ENCODE measurements around the gene LMTK3.
A peak's percentile ranks its signal among the peaks of the same experiment; 100 is the strongest.

The LMTK3 gene

DNA sequence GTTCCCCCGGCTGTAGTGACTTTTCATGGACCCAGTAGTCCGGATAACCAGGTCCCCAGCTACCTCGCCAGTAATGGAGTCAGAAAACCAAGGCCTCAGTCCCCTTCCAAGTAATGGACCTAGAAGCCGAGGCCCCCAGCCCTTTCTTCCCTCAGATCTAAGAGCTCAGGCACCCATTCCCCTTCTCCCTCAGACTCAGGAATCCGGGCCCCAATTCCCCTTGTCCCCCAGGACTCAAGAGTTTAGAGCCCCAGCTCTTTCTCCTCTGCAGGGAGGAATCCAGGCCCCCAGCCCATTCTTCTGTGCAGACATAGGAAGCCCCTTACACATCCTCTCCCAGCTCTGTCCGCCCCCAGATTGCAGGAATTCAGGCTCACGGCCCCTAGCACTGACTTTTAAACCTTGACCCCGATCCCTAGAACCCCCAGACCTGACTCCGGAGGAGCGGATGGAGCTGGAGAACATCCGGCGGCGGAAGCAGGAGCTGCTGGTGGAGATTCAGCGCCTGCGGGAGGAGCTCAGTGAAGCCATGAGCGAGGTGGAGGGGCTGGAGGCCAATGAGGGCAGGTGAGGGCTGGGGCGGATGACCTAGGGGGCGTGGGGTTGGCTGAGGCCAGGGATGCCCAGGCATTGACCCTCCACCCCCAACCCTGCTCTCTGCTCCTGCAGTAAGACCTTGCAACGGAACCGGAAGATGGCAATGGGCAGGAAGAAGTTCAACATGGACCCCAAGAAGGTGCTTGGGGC, 41.5 kb downstream of the LMTK3 start:
- FAIRE-seq = no peak

DNA sequence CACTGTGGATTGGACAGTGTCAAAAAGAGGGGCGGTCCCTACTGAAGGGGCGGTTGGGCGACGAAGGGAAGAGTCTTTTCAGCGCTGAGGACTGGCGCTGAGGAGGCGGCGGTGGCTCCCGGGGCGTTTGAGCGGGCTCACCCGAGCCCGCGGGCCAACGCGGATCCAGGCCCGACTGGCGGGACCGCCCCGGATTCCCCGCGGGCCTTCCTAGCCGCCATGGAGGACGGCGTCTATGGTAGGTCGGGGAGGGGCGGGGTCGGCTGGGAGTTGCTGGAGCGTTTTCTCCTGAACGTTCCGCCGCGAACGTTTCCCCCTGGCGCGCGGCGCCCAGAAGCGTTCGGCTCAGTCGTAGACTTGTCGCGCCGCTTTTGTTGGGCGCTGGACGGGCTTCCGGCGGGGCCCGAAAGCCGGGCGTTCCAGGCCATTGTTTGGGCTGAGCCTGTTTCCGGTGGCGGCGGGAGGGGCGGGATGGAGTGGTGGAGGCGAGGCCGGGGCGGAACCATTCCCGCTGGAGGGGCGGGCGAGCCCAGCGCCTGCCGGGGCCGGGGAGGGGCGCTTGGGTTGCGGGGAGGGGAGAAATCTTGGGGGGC, 42.2 kb downstream of the LMTK3 start, which contains the start of gene CYTH2:
Gene CYTH2 (plus strand): TSS at position 81 of the 593 bp plus-strand sequence. CDS start 139 bp downstream, at position 220.
- FAIRE-seq = no peak

GRCh38 chr19:48468772-48469288, 42.8 kb downstream of the LMTK3 start:
- peak; percentile 99 for FAIRE-seq

- no peak for FAIRE-seq
Measured at GRCh38 chr19:48466561-48467325, 44.9 kb downstream of the LMTK3 start.

DNA sequence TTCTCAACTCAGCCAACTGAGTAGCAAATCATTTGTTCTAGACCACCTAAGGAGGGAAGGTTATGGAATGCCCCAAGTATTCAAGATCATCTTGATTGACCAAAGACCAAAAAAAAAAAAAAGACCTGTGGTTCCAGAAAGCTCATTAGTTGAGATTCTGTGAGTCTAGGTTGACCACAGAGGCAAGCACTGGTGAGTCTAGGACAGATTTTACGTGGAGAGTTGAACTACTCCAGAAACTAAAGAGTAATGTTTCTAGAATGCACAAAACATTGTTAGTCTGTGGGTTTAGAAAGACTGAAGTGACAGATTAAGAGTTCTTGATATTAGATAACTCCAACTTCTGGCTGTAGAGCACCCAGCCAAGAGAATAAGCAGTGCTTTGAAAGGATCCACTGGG, 46.4 kb downstream of the LMTK3 start:
- no peak for FAIRE-seq

- no peak for FAIRE-seq
Measured at GRCh38 chr19:48461982-48462655, 49.5 kb downstream of the LMTK3 start.

DNA sequence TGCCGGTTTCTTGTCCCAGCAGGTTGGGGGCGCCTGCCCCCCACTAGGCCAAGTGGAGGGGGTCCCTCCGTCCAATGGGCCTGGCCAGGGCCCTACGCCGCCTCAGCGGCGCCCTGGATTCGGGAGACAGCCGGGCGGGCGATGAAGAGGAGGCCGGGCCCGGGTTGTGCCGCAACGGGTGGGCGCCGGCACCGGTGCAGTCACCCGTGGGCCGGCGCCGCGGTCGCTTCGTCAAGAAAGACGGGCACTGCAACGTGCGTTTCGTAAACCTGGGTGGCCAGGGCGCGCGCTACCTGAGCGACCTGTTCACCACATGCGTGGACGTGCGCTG, 50.0 kb downstream of the LMTK3 start:
- FAIRE-seq = no peak

DNA sequence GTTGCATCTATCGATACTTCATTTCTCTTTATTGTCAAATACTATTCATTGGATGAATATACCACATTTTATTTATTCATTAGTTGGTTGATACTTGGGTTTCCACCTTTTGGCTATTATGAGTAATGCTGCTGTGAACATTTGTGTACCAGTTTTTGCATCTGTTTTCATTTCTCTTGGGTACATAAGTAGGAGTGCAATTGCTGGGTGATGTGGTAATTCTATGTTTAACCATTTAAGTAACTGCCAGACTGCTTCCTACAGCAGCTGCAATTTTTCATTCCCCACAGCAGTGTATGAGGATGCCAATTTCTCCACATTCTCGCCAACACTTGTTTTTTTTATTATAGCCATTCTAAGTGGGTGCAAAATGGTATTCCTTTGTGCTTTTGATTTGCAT, 53.6 kb downstream of the LMTK3 start:
- no peak for FAIRE-seq

DNA sequence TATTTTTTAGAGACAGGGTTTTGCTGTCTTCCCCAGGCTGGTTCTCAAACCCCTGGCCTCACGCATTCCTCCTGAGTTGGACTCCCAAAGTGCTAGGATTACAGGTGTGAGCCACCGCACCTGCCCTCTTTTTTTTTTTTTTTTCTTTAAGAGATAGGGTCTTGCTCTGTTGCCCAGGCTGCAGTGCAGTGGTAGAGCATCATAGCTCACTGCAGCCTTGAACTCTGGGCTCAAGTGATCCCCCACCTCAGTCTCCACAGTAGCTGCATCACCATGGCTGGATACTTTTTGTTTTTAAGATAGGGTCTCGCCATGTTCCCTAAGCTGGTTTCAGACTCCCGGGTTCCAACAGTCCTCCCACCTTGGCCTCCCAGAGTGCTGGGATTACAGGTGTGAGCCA, 54.8 kb downstream of the LMTK3 start:
- FAIRE-seq = no peak

DNA sequence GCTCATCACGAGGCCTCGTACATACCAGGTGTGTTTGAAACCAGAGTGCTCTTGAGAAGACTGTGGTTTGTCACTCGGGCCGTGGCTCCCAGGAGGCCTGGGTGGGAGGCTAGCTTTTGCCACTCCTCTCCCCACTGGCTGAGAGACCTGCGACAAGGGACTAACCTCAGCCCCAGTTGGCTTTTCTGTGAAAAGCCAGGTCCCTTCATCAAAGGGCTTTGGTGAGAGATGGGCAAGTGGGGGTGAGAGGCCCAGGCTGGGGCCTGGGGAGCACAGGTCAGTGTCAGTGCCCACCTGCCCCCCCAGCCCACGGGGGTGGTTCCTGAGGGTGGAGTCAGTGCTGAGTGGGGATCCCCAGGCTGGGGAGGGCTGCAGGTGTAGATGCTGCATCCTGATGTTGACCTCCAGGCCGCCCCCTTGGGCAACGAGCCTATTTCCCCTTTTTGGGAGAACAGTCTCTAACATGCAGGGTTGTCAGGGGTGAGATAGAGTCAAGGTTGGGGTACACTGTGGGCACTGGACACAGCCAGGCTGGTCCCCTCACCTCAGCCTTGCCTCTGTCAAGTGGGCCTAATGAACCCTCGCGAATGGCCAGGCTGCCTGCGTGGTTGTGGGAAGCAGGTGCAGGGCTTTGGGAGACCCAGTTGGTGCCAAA, 55.6 kb downstream of the LMTK3 start:
- FAIRE-seq = no peak

DNA sequence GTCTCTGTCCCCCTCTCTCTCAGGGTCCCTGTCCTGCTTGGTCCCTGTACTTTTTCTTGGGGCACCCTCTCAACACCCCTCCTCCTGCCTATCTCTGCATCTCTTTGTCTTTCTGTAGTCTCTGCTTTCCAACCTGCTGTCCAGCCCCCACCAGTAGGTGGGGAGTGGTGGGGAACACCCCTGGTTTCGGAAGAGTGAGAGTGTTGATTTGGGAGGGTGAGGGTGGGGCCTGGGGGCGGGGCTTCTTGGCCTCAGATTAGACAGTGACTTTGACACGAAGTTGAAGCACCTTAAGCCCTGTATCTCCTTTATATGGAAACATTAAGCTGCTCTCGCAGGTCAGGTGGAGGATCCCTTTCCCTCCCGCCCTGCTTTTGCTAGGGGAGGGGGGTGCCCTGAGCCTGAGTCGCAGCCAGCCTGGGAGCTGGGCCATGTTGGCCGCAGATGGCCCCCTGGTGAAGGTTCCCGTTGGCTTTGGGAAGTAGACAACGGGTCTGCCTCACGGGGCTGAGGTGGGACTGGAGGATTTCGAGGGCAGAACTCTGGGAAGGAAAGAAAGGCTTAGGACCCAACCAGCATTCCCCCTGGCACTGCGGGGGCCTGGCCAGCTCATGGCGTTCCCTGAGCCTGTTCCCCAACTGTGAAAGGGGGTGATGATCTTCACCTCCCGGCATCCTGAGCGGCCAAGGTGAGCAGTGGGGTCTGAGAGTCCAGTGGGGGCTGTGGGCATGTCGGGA, 56.3 kb downstream of the LMTK3 start, which contains the start of gene KCNJ14:
Gene KCNJ14 (plus strand): TSS at position 404 of the 737 bp plus-strand sequence. CDS start 6,151 bp downstream, outside the sequence.
- no peak for FAIRE-seq

- FAIRE-seq = no peak
Measured at GRCh38 chr19:48454150-48454730, 57.4 kb downstream of the LMTK3 start.

DNA sequence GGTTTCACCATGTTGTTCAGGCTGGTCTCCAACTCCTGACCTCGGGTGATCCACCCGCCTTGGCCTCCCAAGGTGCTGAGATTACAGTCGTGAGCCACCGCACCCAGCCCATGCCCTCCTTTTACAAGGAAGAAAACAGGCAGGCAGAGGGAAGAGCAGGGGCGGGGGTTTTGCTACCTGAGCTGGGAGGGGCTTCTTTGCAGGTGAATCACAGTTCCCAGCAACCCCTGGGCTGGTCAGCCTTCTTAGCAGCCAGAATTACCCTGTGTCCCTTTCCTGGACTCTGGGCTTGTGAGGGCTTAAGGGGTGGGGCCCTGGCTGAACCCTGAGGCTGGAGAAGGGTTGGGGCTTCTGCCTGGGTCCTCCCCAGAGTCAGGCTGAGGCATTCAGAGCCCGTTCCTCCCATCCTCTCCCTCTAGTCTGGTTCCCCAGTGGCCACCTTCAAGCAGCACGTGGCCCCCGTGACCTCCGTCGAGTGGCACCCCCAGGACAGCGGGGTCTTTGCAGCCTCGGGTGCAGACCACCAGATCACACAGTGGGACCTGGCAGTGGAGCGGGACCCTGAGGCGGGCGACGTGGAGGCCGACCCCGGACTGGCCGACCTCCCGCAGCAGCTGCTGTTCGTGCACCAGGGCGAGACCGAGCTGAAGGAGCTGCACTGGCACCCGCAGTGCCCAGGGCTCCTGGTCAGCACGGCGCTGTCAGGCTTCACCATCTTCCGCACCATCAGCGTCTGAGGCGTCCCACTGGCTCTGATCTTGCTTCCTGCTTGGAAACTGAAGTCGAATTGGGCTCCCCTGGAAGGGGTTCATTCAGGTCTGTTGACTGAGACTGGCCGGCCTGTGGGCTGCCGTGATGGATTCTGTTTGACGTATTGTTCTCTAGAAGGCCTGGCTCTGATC, 59.1 kb downstream of the LMTK3 start:
- FAIRE-seq = no peak

GRCh38 chr19:48451624-48452023, 60.0 kb downstream of the LMTK3 start:
- no peak for FAIRE-seq

- FAIRE-seq = no peak
Measured at GRCh38 chr19:48450863-48451262, 60.8 kb downstream of the LMTK3 start.

DNA sequence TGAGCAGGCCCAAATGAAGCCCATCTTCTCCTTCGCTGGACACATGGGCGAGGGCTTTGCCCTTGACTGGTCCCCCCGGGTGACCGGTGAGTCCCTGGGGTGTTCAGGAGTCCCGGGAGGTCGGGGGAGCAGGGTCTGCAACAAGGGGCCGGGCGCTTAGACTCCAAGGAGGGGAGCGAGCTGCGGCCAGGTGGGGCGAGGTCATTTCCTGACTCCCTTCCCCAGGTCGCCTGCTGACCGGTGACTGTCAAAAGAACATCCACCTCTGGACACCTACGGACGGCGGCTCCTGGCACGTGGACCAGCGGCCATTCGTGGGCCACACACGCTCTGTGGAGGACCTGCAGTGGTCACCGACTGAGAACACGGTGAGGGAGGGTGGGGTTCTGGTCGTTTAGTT, 61.2 kb downstream of the LMTK3 start:
- no peak for FAIRE-seq

DNA sequence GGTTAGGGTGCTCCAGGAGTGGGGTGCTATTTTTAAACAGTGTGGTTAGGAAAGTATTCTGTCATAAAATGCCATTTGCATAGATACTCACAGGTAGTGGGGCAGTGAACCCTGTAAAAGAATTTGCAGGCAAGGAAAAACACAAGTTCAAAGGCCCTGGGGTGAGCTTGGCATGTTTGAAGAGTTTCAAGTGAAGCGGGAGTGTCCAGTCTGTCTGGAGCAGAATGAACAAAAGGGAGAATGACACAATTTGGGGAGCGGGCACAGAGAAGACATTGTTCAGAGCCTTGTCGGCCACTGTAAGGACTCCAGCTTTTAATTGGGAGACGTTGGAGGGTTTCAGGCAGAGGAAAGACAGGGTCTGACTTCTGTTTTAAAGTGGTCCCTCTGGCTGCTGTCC, 63.1 kb downstream of the LMTK3 start:
- FAIRE-seq = no peak

- FAIRE-seq = no peak
Measured at GRCh38 chr19:48446579-48446978, 65.1 kb downstream of the LMTK3 start.

GRCh38 chr19:48445606-48446481, 65.8 kb downstream of the LMTK3 start, which contains the start of gene GRWD1:
GRWD1 (plus strand) TSS chr19:48445983; CDS start chr19:48446006, 23 bp downstream.
- FAIRE-seq = peak; percentile 76
